ENCODE results near the gene PDE1C. TPM values are rescaled to one million over a fixed set of nuclear protein-coding genes. Genes with fewer than 3 reads are reported as not detected.

Gene PDE1C
- total and polyA plus RNA-seq, 11 donors = 35.3 to 307 (median 141) TPM

- TF ChIP-seq CTCF (IDR thresholded peaks at IDR 0.05) (no peak), POLR2A (IDR thresholded peaks at IDR 0.05) (no peak)
- Histone ChIP-seq H3K9me3 (no peaks in the 10 kb centered on the region), H3K4me3 (no peak overlapping the region), H3K36me3 (peaks cover 0 to 93% (median 20%) of the 10 kb centered on the region in 9 donors), H3K27ac (no peak overlapping the region), H3K27me3 (no peaks in the 10 kb centered on the region), H3K4me1 (peaks cover 0 to 8% (median 0%) of the 10 kb centered on the region in 12 donors)
- 75 to 94% (median 83%) methylated on average over 5 of the region's 5 CpGs for WGBS, 4 donors
- ATAC-seq (no peak), DNase-seq (no peak)
- intact Hi-C loops (cut with DNase I) = loop anchor here in 1 of 10 donors (10.0 kb wide), 1 partner anchor 358 kb away; no protein-coding TSS in a partner anchor
Measured at GRCh38 chr7:31816810-31817209, 253.4 kb downstream of the PDE1C start.

- intact Hi-C loops (cut with DNase I) = loop anchor here in 1 of 10 donors (10.0 kb wide), 1 partner anchor 359 kb away; no protein-coding TSS in a partner anchor
- H3K4me1 ChIP-seq = peaks cover 0 to 16% (median 0%) of the 10 kb centered on the region in 12 donors
- WGBS, 4 donors = 67 to 78% (median 72%) methylated on average over 9 of the region's 9 CpGs
- TF ChIP-seq CTCF (IDR thresholded peaks at IDR 0.05) = no peak
- TF ChIP-seq POLR2A (IDR thresholded peaks at IDR 0.05) = no peak
- H3K27me3 ChIP-seq = no peaks in the 10 kb centered on the region
- H3K27ac ChIP-seq = no peak overlapping the region
- DNase-seq (no peak), ATAC-seq (no peak)
- H3K4me3 ChIP-seq = no peak overlapping the region
- H3K9me3 ChIP-seq = no peaks in the 10 kb centered on the region
- peaks cover 0 to 91% (median 20%) of the 10 kb centered on the region in 9 donors for H3K36me3 ChIP-seq
Measured at GRCh38 chr7:31815796-31816195, 254.4 kb downstream of the PDE1C start.

GRCh38 chr7:31814187-31814586 lies 256.0 kb downstream of the PDE1C start:
- H3K4me3 ChIP-seq = no peak overlapping the region
- peaks cover 0 to 16% (median 0%) of the 10 kb centered on the region in 12 donors for H3K4me1 ChIP-seq
- H3K9me3 ChIP-seq = no peaks in the 10 kb centered on the region
- intact Hi-C loops (cut with DNase I) = loop anchor here in 1 of 10 donors (10.0 kb wide), 1 partner anchor 361 kb away; no protein-coding TSS in a partner anchor
- 73 to 83% (median 78%) methylated on average over 3 of the region's 3 CpGs for WGBS, 4 donors
- DNase-seq = no peak
- no peak overlapping the region for H3K27ac ChIP-seq
- H3K27me3 ChIP-seq = no peaks in the 10 kb centered on the region
- no peak for TF ChIP-seq POLR2A (IDR thresholded peaks at IDR 0.05)
- TF ChIP-seq CTCF (IDR thresholded peaks at IDR 0.05) = peak in 9 of 12 donors; percentile 9 to 47 (median 36)
- H3K36me3 ChIP-seq = peaks cover 0 to 92% (median 20%) of the 10 kb centered on the region in 9 donors
- ATAC-seq = no peak

GRCh38 chr7:31811650-31812461 lies 258.4 kb downstream of the PDE1C start:
- no peaks in the 10 kb centered on the region for H3K9me3 ChIP-seq
- intact Hi-C loops (cut with DNase I) = loop anchor here in 1 of 10 donors (10.0 kb wide), 1 partner anchor 363 kb away; no protein-coding TSS in a partner anchor
- TF ChIP-seq CTCF (IDR thresholded peaks at IDR 0.05) = no peak
- no peak for TF ChIP-seq POLR2A (IDR thresholded peaks at IDR 0.05)
- H3K27me3 ChIP-seq = no peaks in the 10 kb centered on the region
- ATAC-seq = peak; percentile 15 to 80 (median 69)
- peak in 4 of 5 donors; percentile 11 to 42 (median 24) for DNase-seq
- no peak overlapping the region for H3K4me3 ChIP-seq
- peaks cover 0 to 93% (median 20%) of the 10 kb centered on the region in 9 donors for H3K36me3 ChIP-seq
- WGBS, 4 donors = 64 to 68% (median 67%) methylated on average over 3 of the region's 3 CpGs
- H3K27ac ChIP-seq = peak overlapping the region in 3 of 12 donors; percentile 8 to 84 (median 16)
- peaks cover 0 to 16% (median 0%) of the 10 kb centered on the region in 12 donors for H3K4me1 ChIP-seq
